Eye (tissue), 1 donor: ENCODE data around the gene KIAA0319L.
A peak's percentile ranks its signal among the peaks of the same experiment; 100 is the strongest.

Source experiments
- DNase-seq: peaks from one replicate; pipeline ENCODE4 v3.0.0-alpha.2; 2015

The KIAA0319L gene

DNA sequence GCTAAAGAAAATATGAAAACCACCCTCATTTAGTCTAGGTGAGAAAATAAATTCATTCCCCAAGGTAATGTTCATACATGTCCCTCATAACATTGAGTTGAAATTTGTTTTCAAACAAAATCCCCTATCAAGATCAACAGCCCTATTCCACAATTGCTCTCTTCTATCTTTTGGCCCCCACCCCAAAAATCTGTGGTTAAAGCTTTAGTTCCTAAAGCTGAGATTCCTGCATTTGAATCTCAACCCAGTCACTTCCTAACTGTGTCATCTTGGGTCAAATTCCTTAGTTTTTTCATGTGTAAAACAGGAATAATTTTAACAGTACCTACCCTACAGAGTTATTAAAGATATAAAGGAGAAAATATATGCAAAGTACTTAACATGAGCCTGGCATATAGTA lies 22.0 kb downstream of the KIAA0319L start:
- no peak for DNase-seq

DNA sequence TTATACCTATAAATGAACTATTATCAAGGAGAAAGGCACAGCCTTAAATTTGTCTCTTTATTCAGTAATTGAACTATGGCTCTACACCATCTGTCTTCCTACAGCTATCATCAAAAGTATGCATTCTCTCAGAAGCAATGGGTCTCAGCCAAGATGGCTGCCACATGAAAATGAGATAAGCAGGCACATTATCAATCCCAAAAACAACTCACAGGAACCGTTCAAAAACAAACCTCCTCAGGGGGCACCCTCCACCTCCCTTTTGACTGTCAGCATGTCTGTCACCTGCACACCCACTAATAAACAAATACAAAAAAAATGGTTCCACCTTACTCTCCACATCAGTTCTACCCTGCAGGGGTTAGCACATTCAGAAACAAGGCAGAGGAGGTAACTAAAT lies 23.6 kb downstream of the KIAA0319L start:
- DNase-seq = no peak

DNA sequence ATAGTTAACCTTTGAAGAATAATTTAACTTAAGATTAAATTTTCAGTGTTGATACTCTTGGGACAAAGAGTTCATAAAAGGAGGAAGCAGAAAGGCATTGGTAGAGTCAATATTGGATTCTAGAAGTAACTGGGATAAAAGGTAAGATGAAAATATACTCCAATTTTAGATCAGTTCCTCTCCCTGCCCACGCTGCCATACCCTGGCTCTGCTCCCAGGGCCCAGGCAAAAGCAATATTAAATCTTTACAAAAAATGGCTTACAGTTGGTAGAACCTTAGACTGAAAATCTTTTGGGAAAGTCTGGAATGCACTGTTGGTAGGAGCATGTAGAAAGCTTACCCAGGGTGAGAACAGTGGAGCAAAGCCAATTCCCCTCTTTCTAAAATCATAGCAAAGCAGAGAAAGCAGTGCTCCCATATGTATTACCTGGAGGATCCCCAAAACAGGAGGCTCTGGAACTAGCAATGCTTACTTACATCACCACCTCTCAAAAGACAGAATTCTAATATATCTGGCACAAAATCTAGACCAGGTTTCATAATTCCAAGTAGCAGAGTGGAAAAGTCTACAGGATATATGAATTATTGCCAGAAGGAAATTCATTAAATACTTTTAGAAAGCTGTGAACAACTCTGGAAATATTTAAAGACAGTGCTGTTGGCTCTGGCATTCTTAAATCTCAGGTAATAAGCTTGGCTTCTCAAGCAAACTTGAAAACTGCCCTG lies 24.5 kb downstream of the KIAA0319L start:
- DNase-seq = no peak

DNA sequence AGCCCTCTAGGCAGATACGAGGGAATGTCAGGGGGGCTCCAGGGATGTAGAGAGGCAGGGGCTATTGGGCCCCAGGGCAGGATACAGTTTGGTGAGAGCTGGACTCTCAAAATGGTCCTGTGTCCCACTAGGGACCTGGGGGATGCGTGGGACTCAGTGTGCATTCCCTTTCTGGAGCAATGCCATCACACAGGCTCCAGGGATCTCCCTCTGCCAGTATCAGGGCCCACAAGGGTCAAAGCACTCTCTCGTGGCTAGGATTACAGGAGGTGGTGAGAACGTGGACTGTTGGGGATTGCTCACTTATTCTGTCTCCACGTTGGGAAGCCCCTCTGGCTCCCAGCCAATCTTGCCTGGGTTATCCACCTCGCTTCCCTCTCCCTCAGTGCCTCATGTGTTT lies 25.8 kb downstream of the KIAA0319L start:
- DNase-seq = no peak

DNA sequence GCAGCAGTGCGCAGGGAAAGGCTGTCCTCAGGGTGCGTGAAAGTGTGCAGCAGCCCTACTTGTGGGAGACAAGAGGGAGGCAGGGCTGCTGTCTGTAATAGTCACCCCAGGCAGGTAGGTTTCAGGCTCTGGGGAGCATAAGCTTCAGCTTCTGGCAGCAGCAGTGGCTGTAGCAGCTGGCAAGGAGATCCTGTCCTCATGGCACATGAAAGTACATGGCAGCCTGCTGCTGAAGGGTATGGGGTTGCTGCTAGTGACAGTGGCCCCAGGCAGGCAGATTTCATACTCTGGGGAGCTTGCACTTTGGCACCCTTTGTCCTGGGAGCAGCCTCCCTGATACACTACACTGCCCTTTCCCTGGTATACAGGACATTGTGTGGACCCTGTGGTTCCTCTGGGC lies 26.3 kb downstream of the KIAA0319L start:
- no peak for DNase-seq

DNA sequence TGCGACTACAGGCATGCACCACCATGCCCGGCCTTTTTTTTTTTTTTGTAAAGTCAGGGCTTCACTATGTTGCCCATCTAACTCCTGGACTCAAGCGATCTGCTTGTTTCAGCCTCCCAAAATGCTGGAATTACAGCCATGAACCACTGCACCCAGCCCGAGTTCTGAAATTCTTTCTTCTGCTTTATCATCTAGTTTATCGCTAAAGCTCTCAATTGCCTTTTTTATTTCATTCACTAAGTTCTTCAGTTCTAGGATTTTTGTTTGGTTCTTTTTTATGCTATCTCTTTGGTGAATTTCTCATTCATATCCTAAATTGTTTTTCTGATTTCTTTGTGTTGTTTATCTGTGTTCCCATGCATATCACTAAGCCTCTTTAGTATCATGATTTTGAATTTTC lies 27.0 kb downstream of the KIAA0319L start:
- no peak for DNase-seq

DNA sequence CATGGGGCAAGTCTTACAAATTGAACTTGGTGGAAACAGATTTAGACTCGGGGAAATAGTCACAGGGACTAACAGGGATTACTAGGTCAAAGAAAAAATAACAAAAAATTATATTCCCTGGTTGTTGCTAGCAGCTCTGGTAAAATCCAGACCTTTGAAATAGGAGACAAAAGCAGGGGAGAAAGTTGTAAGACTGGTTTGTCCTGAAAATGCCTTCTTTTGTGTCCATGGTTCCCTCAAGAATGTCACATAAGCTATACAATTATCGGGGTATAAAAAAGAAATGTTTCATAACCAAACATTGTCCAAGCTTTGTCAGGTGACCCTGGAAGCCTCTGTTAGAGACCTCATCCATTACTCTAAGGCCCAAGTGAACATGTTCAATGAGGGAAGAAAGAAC lies 33.1 kb downstream of the KIAA0319L start:
- DNase-seq = no peak

DNA sequence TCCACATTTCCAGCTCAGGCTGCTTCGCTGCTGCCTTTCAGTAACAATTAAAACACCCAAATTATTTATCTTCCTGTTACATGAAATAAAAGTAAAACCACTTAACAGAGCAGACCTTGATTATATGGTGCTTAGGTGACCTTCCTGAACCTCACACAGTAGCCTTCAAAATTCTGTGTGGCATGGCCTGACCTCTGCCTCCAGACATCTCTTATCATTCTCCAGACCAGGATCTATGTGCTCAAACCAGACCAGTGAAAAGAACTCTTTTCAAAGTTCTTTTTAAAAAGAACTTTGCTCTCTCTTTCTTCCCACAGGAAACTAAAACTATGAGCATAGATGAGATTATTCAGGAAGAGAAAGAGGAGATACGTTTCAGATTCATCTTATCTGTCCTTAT lies 37.8 kb downstream of the KIAA0319L start:
- no peak for DNase-seq

DNA sequence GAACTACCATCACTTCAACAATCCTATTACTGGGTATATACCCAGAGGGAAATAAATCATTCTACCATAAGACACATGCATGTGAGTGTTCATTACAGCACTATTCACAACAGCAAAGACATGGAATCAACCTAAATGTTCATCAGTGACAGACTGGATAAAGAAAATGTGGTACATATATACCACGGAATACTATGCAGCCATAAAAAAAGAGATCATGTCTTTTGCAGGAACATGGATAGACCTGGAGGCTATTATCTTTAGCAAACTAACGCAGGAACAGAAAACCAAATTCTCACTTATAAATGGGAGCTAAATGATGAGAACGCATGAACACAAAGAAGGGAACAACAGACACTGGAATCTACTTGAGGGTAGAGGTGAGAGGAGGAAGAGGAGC lies 39.0 kb downstream of the KIAA0319L start:
- no peak for DNase-seq

DNA sequence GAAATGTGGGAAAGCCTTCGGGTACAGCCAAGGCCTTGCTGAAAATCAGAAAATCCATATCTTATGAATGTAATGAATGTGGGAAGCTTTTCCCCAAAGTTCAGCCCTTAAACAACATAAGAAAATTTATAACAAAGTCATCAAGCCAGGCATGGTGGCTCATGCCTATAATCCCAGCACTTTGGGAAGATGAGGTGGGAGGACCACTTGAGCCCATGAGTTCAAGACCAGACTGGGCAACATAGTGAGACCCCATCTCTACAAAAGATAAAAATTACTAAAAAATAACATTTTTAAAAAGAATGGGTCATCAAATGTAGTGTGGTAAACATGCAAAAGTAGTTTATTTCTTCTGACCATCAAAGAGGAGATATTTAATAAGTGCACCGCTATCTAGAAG lies 45.9 kb downstream of the KIAA0319L start:
- no peak for DNase-seq

DNA sequence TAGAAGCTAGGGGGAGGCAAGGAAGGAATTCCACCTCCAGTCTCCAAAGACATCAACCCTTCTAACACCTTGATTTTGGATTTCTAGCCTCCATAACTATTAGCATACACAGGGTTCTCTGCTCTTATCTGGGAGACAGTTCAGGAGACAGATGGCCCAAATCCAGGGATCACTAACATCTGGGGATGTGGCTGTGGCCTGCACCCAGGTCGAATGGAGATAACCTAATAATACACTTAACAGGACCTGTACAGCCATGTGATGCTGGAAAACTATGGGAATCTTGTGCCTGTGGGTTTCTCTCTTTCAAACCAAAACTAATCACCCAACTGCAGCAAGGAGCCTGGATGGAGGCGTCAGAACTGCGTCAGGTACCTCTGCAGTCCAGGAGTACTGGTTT lies 47.6 kb downstream of the KIAA0319L start:
- DNase-seq = no peak

DNA sequence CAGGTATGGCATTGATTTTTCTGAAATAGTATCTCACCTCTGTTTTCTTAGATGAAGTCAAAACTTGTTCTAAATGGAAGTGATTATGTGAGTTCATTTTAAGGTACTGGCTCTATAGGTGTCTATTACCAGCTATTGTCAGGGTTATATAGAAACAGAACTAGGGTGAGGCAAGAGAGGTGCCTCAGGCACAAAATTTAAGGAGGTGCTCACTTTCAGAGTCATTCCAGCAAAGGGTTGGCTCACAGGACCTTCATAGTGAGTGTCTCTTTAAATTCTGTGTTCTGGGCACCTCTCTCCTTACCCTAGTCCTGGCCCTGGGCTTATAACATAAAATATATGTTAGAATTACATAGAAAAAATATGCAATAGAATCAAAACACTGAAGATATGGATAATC lies 49.3 kb downstream of the KIAA0319L start:
- no peak for DNase-seq

DNA sequence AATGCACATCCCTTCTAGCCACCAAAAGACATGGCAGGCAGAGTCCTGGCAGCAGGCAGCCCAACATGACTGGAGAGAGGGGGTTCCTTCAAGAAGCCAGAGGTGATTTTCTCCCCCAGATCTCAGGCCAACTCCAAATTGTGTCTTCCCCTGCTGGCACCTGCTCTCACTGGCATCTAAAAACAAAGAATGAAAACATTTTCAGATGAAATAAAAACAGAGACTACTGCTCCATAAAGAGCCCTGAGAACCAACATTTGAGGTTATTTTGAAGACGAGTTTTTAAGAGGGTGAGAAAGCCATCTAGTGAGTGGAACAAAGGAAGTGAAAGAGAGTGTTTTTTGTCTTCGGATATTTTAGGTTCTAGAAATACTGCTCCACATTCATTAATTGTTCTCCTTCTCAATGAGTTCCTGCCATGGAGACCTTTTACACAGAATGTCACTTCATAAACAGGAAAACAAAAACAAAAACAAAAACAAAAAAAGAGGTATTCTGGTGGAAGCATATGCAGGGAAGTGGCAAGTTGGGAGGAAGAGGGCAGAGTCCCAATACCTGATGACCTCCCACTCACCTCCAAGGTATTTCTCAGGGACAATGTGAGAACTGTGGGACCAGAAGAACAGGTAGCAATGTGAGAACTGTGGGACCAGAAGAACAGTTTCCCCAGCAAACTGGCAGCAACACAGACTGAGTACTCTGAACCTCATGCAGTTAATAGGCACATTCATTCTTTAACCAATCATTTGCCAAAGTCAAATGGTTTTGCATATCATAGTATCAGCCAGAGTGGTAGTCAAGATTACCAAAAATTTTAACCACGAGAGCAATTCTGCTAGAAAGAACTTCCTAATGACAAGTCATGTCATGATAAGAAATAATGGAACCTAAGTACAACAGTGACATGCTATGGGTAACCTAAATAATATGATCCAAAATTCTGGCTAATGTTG lies 50.0 kb downstream of the KIAA0319L start:
- DNase-seq = no peak

DNA sequence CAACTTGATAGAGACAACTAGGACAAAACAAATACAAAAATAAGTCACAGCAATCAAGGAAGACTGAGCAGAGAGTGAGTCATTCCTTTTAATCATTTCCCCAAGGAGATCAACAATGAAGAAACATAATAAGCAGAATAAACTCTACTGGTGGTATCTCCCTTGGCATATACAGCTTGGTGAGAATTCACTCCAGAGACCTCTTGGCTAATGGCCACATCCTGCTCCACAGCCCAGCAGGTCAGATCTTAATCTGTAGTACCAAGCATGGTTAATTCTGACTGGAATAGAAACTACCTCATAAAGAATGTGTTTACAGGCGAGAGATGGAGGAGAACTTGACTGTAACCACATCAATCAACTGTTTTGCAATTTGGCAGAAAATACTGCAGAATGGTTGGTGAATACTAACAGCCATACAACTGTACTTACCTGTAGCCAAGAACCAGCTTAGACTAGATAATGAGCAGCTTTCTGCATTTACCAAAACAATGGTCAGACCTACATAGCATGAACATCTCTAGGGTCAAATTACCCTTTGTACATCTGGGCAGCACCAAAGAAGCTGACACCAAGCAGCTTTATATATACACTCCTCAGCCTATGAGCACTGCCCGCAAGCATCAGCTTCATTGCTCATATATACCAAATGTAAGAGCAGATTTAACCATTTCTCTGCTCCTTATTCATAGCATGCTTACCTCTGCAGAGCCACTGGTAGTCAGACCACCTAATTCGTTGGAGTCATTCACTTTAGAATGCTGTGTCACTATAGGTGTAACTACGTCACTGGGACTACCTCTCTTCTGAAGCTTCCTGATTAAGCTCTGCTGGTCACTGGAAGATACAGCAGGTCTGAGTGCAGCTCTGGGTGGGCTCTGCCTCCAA lies 51.0 kb downstream of the KIAA0319L start:
- no peak for DNase-seq

DNA sequence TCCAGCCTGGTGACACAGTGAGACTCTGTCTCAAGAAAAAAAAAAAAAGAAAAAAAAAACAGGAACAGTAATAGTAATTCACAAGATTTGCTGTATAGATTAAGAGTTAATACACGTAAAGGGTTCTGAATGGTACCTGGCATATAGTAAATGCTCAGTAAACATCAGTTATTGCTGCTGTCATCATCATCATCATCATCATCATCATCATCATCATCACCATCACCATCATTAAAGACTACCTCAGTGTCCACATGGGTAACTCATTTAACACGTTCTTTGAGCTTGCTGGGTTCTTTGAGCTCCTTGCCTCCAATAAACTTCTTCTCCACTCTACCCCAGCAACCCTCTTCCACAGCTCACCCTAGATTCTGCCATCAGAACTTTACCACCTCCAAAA lies 55.0 kb downstream of the KIAA0319L start:
- no peak for DNase-seq

DNA sequence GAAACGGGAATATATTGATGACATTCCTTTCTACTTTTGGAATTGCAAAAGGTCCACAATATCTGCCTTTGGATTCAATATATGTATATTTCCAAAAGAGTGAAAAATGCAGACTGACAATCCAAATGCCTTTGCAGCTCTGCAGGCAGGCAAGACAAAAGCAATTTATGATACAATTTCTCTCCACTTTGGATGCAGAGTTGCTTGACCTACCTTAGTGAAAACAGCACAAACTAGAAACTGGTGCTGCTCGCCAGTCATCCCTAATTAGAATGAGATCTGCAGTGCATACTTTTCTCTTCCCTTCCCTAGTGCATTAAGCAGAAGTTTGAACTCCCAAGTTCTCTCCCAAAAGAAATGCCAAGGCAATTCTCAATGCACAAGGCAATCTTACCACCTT lies 56.8 kb downstream of the KIAA0319L start:
- no peak for DNase-seq

DNA sequence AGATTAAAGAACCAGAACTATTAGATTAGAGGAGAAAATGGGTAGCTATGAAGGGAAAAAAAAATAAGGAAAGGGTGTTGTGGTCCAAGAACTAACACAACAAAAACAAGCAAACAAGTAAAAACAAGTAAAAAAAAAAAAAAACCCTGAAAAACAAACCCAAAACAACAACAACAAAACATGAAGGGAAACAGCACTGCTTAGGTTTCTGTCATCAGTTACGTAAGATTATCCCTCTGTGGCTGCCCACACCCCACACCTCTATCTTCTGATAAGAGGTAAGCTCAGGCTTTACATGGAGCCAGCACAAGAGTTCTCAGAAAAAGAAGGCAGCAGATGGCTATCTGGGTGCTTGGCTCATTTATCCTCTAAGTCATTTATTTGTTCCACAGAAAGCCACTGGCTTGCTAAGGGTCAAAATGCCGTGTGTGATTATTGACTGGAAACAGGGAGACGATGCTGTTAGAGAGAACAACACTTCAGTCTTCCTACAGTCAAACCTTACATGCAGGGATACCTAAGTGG lies 57.5 kb downstream of the KIAA0319L start:
- DNase-seq = peak; percentile 23

DNA sequence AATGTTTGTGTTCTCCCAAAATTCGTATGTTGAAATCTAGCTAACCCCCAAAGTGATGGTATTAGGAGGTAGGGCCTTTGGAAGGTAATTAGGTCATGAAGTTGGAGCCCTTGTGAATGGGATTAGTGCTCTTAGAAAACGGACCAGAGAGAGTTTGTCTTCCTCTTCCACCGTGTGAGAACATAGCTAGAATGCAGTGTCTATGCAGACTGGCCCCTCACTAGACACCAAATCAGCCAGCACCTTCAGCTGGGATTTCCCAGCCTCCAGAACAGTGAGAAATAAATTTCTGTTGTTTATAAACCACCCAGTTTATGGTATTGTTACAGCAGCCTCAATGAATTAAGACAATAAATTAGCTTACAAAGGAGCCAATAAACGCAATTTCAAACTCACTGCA lies 58.0 kb downstream of the KIAA0319L start:
- DNase-seq = no peak

DNA sequence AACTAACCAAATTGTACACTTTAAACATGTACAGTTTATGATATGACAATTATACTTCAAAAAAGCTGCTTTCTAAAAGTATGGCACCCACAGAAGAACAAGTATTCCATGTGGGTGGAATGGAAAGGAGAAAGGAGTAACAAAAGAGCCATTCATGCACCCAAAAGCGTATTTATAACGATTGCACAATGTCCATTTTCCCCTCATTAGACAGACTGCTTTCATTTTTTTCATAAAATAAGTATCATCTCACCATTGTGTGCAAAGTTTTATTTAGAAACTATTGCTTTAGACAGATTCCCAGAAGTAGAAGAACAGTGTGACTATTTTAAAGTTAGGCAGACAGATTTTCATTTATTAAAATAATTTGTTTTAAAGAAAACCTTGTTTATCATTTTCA lies 59.6 kb downstream of the KIAA0319L start:
- DNase-seq = no peak

DNA sequence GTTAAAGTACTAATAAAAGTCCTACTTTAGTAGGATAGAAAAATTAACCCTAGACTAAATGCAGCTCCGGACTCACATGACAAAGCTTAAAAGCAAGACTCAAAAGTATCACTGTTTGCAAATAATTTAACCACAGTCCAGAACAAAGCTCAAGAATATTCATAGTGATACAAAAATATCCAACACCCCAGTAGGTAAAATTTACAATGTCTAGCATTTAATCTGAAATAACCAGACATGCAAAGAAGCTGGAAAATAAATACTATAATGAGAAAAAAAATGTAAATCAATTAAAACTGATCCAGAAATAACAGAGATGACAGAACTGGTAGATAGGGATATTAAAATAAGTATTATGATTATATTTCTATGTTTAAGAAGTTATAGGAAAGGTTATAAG lies 67.0 kb downstream of the KIAA0319L start:
- no peak for DNase-seq

DNA sequence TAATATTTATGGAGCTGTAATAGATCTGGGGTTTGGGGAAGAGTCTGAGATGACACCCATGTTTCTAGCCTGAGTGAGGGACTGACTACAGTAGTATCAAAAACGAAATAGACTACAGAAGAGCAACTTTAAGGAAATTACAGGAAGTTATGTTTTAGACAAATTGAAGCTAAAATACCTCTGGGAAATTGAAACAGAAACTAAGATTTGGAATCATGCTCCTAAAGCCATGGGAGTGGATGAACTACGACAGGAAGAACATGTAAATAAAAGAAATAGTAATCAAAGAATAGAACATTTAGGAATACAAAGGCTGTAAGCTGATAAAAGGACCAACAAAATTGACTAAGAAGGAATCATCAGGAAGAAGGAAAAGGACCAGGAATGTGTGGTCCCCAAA lies 68.9 kb downstream of the KIAA0319L start:
- DNase-seq = no peak

DNA sequence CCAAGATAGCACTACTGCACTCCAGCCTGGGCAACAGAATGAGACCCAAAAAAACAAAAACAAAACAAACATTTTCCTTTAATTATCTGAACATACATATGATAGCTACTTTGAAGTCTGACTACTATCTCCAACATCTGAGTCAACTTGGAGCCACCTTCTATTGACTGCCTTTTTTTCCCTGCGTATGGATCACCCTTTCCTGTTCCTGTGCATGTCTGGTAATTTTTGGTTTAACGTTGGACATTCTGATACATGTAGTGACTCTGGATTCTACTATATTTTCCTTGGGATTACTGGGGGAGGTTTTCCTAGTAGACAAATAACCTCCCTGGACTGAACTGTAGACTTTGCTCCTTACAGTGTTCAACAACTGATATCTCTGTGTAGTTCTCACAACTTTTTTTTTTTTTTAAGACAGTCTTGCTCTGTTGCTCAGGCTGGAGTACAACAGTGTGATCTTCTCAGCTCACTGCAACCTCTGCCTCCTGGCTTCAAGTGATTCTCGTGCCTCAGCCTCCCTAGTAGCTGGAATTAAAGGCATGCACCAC lies 70.3 kb downstream of the KIAA0319L start:
- DNase-seq = no peak

DNA sequence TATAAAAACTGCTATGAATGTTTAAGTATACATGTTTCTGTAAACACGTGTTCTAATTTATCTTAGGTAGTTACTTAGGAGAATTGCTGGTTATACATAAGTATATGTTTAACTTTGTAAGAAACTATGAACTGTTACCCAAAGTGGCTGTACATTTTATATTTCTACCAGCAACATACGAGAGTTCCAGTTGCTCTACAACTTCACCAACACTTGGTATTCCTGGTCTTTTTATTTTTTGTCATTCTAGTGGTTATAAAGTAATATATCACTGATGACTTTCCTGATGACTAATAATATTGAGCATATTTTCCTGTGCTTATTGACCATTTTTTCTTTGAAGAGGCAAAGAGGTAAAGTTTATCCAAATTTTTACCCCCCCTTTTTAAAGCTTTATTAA lies 76.0 kb downstream of the KIAA0319L start:
- no peak for DNase-seq
